ENCODE data around the gene SLC13A5. TPM values are rescaled to one million over a fixed set of nuclear protein-coding genes. Genes with fewer than 3 reads are reported as not detected.

The SLC13A5 gene
- total and polyA plus RNA-seq, 4 donors: 88.4 to 399 (median 244) TPM

- H3K27ac ChIP-seq (ENCODE audit: low read depth in 1 of 2, low read length in 2 of 2): no peak overlapping the region
- TF ChIP-seq SP1 (IDR thresholded peaks at IDR 0.05) (no peak), EGR1 (IDR thresholded peaks at IDR 0.05; ENCODE audit: low read depth in 2 of 2) (no peak), REST (IDR thresholded peaks at IDR 0.05) (no peak), HNF4G (IDR thresholded peaks at IDR 0.05) (no peak), RAD21 (IDR thresholded peaks at IDR 0.05) (no peak), TAF1 (conservative IDR thresholded peaks at IDR 0.05) (no peak), YY1 (IDR thresholded peaks at IDR 0.05) (no peak), GABPA (IDR thresholded peaks at IDR 0.05 in 1 of 2, conservative IDR thresholded peaks at IDR 0.05 in 1 of 2) (no peak), CTCF (IDR thresholded peaks at IDR 0.05; ENCODE audit: low read depth, low read length, missing input control) (no peak), FOXA2 (IDR thresholded peaks at IDR 0.05) (no peak), FOXA1 (IDR thresholded peaks at IDR 0.05) (no peak), JUND (IDR thresholded peaks at IDR 0.05) (no peak), RXRA (IDR thresholded peaks at IDR 0.05) (no peak), NR2F2 (IDR thresholded peaks at IDR 0.05) (no peak), ATF3 (IDR thresholded peaks at IDR 0.05) (no peak), HNF4A (conservative IDR thresholded peaks at IDR 0.05) (no peak)
- TF ChIP-seq, protein P1, sequence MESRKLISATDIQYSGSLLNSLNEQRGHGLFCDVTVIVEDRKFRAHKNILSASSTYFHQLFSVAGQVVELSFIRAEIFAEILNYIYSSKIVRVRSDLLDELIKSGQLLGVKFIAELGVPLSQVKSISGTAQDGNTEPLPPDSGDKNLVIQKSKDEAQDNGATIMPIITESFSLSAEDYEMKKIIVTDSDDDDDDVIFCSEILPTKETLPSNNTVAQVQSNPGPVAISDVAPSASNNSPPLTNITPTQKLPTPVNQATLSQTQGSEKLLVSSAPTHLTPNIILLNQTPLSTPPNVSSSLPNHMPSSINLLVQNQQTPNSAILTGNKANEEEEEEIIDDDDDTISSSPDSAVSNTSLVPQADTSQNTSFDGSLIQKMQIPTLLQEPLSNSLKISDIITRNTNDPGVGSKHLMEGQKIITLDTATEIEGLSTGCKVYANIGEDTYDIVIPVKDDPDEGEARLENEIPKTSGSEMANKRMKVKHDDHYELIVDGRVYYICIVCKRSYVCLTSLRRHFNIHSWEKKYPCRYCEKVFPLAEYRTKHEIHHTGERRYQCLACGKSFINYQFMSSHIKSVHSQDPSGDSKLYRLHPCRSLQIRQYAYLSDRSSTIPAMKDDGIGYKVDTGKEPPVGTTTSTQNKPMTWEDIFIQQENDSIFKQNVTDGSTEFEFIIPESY (IDR thresholded peaks at IDR 0.05): no peak
- TF ChIP-seq, protein P2, sequence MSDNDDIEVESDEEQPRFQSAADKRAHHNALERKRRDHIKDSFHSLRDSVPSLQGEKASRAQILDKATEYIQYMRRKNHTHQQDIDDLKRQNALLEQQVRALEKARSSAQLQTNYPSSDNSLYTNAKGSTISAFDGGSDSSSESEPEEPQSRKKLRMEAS (IDR thresholded peaks at IDR 0.05): no peak
- 95% methylated on average over 17 of the region's 17 CpGs for WGBS
- H3K36me3 ChIP-seq (ENCODE audit: control insufficient read depth in 4 of 4, insufficient read depth in 3 of 4, low read depth in 1 of 4, low read length in 3 of 4): peaks cover 0 to 15% (median 12%) of the 10 kb centered on the region in 4 donors
- no peak for DNase-seq (ENCODE audit: low spot score)
- no peak overlapping the region for H3K9ac ChIP-seq (ENCODE audit: low read depth in 1 of 2, low read length in 2 of 2)
- H3K27me3 ChIP-seq (ENCODE audit: control insufficient read depth in 4 of 4, insufficient read depth in 4 of 4, low read length in 3 of 4): no peaks in the 10 kb centered on the region
- no peaks in the 10 kb centered on the region for H3K9me3 ChIP-seq (ENCODE audit: control insufficient read depth in 4 of 4, low read length in 3 of 4)
- H3K4me1 ChIP-seq (ENCODE audit: control insufficient read depth in 4 of 4, insufficient read depth in 4 of 4, low read length in 3 of 4): peaks cover 3 to 26% (median 17%) of the 10 kb centered on the region in 4 donors
- no peak overlapping the region for H3K4me3 ChIP-seq (ENCODE audit: low read depth in 1 of 3, low read length in 3 of 3)
These were observed 76.3 kb downstream of the SLC13A5 start for GRCh38 chr17:6636616-6637457.

All from liver (tissue), 9 donors.